Choroid plexus epithelial cell (primary cell): ENCODE data around the gene KCNB1.
A peak's percentile ranks its signal among the peaks of the same experiment; 100 is the strongest.

ENCODE experiments used
- DNase-seq: peaks from one replicate; pipeline ENCODE4 v3.0.0-alpha.2; 2010; ENCODE audit warnings: low read depth
- H3K4me3 ChIP-seq: 2 replicates; pipeline ENCODE4 v1.5.1; 2011; ENCODE audit warnings: low read depth, mild to moderate bottlenecking, control low read depth, low read length, moderate library complexity
- TF ChIP-seq, protein P1 (sequence below): conservative IDR thresholded peaks from 2 replicates; pipeline ENCODE4 v1.5.1; 2011; ENCODE audit warnings: low read depth, mild to moderate bottlenecking, control low read depth, inconsistent platforms, low read length, moderate library complexity

The KCNB1 gene

DNA sequence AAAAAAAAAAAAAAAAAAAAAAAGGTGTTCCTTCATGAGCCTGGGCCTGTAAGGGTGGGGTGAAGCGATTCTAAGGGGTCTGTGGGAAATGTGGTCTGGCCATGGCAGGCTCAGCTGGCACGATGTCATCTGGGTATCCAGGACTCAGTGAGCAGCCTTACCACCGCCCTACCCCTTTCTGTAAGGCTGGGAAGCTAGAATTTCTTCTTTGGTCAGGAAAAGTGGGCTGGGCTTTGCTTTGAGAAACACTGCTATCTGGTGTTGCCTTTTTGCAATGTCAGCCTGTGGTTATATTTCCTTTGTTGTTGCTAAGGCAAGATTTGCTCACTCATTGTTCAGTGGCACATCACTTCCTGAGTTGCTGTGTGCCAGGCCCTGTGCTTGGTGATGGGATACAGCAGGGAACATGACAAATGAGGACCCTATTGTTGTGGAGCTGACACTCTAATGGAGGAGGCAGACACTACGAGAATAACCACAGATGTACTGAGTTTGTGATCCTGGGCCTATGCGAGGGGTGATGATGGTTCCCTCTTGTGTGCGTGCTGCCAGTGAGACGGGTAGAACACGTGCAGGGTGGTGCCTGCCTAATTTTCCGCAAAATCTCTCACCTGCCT is 158.7 kb downstream of the KCNB1 start:
- TF ChIP-seq, protein P1, sequence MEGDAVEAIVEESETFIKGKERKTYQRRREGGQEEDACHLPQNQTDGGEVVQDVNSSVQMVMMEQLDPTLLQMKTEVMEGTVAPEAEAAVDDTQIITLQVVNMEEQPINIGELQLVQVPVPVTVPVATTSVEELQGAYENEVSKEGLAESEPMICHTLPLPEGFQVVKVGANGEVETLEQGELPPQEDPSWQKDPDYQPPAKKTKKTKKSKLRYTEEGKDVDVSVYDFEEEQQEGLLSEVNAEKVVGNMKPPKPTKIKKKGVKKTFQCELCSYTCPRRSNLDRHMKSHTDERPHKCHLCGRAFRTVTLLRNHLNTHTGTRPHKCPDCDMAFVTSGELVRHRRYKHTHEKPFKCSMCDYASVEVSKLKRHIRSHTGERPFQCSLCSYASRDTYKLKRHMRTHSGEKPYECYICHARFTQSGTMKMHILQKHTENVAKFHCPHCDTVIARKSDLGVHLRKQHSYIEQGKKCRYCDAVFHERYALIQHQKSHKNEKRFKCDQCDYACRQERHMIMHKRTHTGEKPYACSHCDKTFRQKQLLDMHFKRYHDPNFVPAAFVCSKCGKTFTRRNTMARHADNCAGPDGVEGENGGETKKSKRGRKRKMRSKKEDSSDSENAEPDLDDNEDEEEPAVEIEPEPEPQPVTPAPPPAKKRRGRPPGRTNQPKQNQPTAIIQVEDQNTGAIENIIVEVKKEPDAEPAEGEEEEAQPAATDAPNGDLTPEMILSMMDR = peak; percentile 70
- H3K4me3 ChIP-seq = no peak overlapping the region
- DNase-seq = peak; percentile 85

DNA sequence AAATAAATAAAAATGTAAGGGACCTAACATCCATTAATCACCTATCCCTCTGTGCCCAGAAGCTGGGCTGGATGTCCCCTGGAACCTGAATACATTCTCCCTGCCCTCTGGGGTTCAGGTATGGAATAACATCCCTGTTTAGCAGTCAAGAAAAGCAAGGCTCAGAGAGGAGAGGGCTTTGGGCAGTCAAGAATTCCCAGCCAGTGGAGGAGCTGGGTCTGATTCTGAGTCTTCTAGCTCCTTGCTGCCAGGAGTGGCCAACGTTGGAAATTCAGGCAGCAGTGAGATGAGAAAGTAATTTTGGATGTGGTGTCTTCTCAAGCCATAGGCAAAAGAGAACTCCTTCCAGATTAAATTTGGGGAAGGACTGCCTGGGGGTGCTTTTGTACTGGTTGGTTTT is 162.0 kb downstream of the KCNB1 start:
- H3K4me3 ChIP-seq = no peak overlapping the region
- peak; percentile 77 for DNase-seq
- TF ChIP-seq, protein P1 = peak; percentile 73

DNA sequence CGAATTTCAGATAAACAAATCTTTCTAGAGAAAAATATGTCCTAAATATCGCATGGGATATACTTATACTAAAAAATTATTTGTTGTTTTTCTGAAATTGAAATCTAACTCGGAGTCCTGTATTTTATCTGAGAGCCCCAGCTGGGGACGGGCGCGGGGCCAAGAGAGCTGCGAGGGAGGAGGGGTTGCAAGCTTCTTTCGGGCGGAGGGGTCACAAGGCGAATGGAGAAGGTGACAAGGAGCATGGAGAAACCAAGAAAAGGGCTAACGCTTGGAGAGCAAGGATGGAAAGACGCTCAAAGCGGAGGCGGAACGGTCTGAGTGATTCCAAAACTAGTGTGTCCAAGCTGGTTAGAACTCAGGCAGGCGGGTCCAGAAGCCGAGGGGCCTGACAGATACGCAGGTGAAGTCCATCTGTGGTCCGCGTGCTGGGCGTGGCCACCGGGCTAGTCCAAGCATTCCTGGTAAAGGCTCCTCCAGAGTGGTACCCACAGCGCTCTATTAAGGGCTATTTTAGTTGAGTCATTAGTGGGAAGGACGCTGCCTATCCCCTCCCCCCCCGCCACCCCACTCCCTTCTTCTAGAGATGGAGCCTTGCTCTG is 163.2 kb downstream of the KCNB1 start:
- no peak for DNase-seq
- TF ChIP-seq, protein P1 = no peak
- no peak overlapping the region for H3K4me3 ChIP-seq

DNA sequence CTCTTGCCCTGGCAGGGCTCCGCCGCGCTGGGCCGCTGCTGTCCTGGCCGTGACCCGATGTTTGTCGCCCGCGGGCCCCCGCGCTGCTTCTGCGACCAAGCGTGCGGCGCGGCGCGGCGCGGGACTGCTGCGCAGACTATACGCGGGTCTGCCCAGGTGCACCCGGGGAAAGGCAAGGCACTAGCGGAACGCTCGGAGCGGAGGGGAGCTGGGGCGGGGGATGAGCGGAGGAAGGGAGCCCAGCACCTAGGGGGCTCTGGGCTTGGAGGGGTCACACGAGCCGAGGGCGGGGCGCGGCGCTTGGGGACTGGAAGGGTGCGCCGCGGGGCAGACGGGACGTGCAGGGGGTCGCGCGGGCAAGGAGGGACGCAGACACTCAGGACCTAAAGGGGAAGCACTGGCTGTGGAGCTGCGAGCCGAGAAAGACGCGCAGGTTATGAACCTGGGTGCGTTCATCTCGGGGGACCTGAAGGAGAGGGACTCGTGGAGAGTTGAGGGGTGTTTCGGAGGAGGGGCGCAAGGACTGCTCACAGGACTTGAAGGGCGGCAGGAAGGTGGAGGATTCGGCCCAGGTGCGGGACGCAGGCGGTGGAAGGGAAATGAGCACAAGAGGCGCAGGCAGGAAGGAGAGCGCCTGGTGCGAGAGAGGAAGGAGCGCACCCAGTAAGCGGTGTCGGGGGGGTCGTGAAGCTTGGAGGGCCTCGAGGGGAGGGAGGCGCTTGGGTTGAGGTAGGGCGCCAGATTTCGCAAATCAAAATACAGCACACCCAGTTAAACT is 163.8 kb downstream of the KCNB1 start:
- H3K4me3 ChIP-seq = peak overlapping the region; percentile 29
- TF ChIP-seq, protein P1 = no peak
- no peak for DNase-seq

DNA sequence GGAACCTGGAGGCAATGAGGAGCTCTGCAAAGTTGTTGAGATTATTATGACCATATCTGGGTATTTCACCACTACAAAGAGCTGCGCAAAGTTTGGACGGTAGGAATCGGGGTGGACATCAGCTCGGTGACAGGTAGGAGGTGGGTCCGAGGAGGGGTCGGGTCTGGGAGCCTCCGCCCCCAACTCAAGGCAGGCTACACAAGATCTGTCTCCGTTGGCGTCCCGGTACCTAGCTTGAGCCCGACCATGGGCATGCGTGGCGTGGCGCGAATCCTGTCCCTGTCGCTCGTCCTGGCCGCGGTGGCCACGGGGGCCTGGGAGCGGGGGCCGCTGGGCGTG is 164.4 kb downstream of the KCNB1 start:
- H3K4me3 ChIP-seq = no peak overlapping the region
- DNase-seq = no peak
- TF ChIP-seq, protein P1 = no peak

DNA sequence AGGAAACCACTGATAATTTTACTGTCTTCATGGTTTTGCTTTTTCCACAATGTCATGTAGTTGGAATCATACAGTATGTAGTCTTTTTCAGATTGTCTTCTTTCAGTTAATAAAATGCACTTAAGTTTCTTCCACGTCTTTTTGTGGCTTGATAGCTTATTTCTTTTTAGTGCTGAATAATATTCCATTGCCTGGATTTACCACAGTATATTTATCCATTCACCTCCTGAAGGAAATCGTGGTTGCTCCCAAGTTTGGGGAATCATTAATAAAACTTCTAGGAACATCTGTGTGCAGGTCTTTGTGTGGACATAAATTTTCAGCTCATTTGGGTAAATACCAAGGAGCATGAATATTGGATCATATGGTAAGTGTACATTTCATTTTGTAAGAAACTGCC is 165.8 kb downstream of the KCNB1 start:
- TF ChIP-seq, protein P1 = no peak
- H3K4me3 ChIP-seq = no peak overlapping the region
- DNase-seq = no peak
